A549 treated with AZD9567 at 1 μM for 4 hours (cell line): ENCODE results near the gene CCDC50. TPM values are rescaled to one million over a fixed set of nuclear protein-coding genes. Genes with fewer than 3 reads are reported as not detected.

Source experiments
- total RNA-seq: library from RNA; stranded (reverse); fragments of 200-300 nt; extraction: Qiagen RNA extraction; gene quantifications from 5 replicates; pipeline ENCODE4 v1.2.3, GENCODE V29; 2022; ENCODE audit not compliant: insufficient read depth

CCDC50 gene, protein sequence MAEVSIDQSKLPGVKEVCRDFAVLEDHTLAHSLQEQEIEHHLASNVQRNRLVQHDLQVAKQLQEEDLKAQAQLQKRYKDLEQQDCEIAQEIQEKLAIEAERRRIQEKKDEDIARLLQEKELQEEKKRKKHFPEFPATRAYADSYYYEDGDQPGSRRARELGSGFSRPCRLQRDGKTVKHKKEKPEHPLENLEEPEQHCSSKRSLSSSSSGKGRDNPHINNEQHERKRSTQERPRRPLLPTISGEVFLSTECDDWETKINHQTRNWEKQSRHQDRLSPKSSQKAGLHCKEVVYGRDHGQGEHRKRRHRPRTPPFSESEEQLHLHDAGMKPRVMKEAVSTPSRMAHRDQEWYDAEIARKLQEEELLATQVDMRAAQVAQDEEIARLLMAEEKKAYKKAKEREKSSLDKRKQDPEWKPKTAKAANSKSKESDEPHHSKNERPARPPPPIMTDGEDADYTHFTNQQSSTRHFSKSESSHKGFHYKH
- total RNA-seq, result 20.7 to 27.1 TPM (median 25.5 TPM) in 5 replicates

DNA sequence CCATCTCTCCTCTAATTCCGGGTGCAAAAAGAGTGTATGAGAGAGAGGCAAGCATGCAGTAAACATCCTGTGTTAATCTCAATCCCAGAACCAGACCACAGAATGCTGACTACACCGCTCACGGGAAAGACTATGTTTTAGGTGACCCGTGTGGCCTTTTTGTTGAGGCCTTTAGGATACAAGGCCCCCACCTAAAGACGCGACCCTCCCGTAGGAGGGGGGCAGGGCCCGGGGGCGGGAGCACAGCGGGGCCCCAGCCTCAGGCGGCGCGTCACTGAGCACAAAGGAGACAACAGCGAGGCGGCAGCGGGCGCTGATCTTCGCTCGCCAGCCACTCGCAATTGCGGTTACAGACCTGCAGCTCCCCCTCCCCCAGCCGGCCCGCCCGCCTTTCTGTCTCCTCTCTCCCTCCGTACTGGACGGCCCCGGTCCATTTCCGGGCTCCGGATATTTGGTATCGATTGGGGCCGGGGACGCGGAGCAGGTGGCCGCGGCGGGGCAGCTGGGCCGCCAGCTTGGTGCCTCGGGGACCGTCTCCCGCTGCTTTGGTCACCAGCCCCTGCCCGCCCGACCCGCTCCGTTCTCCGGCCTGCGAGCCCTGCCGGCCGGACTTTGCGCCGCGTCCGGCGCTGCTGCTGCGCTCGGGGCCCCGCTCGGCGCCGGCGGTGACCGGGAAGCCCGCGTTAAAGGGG lies at the start of gene CCDC50:
Gene CCDC50 (plus strand): TSS at position 433 of the 692 bp plus-strand sequence. CDS start 281 bp downstream, outside the sequence.

DNA sequence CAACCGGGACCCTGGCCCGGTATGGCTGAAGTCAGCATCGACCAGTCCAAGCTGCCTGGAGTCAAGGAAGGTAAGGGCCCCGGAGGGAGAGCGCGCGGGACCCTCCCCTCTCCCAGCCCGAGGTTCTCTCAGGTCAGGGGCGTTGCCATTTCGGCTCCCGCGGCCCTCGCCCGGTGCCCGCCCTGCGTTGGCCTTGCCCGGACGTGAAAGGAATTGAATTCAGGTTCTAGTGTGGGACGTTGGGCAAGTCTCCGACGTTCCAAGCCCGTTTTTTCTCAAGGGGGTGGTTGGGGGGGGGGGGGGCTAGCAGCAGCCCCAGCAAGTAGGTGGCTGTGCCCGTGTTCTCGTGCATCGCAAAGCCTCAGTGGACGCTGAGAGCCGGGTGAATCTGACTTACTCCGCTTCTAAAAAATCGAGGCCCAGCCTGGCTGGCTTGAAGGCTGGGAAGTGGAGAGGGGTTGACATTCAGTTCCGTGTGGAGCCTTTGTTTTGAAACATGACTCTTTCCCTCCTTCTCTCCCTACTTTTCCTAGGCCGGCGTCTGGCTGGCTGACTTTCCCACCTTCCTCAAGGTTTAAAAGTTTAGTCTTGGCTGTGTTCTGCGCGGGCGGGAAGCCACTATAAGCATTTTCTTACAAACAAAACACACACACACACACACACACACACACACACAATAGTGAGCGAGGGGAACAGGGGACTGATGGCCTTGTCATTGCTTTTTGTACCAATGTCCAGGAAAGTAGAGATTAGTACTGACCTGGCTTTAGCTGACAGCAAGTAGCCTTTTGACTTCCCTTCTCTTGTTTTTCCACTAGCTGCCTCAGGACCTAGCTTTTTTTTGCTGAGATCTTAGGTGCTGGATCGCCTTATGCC lies 698 bp downstream of the CCDC50 start, which contains the start of gene UTS2B:
Gene UTS2B (minus strand): TSS at position 873 of the 876 bp plus-strand sequence. CDS start 48,337 bp downstream, outside the sequence.

Other genes with a start within 250 kb of the CCDC50 start
- gene OSTN, start 130.2 kb upstream of the CCDC50 start, total RNA-seq, result not detected in 5 replicates
- gene UTS2B, start 1.1 kb downstream of the CCDC50 start, total RNA-seq, result 0.03 to 0.12 TPM in 2 of 5 replicates, not detected in the others
- not detected in 5 replicates for gene PYDC2, start 131.8 kb downstream of the CCDC50 start, total RNA-seq